Lower lobe of right lung (tissue), 2 donors: Measurements from ENCODE around the gene ADGRD2. TPM values are rescaled to one million over a fixed set of nuclear protein-coding genes. Genes with fewer than 3 reads are reported as not detected.

Experiments
- ATAC-seq, 2 donors: fragments of 200-7000 bp; cut with Tn5 transposase; one replicate each; pipeline ENCODE4 v1.9.1; 2020 to 2022; ENCODE audit warnings: mild to moderate bottlenecking in 2 of 2, moderate library complexity in 2 of 2
- DNase-seq: peaks from one replicate; pipeline ENCODE4 v3.0.0-alpha.2; 2020
- H3K27ac ChIP-seq: fragments of 200-600 bp; one replicate; pipeline ENCODE4 v1.8.0; 2022
- H3K27me3 ChIP-seq: fragments of 200-600 bp; one replicate; pipeline ENCODE4 v1.8.0; 2022; ENCODE audit warnings: low read depth
- H3K36me3 ChIP-seq: fragments of 200-600 bp; one replicate; pipeline ENCODE4 v1.8.0; 2022; ENCODE audit warnings: mild to moderate bottlenecking
- H3K4me1 ChIP-seq: fragments of 200-600 bp; one replicate; pipeline ENCODE4 v1.8.0; 2022
- H3K4me3 ChIP-seq: fragments of 200-600 bp; one replicate; pipeline ENCODE4 v1.8.0; 2022; ENCODE audit warnings: mild to moderate bottlenecking
- H3K9me3 ChIP-seq: fragments of 200-600 bp; one replicate; pipeline ENCODE4 v1.8.0; 2022
- intact Hi-C: fragments of 100-400 bp; cut with DNase I; formaldehyde crosslinking; loops from one replicate; pipeline ENCODE4 v1.11.0; 2022
- total RNA-seq: library from RNA; stranded (reverse); fragmentation: NEBNext Ultra II Directional; extraction: Animal tissue kit (Norgen Biotek cat#: 25700); gene quantifications from one replicate; pipeline ENCODE4 v1.2.1, GENCODE V29; 2021
- TF ChIP-seq, protein P1 (sequence below): fragments of 200-600 bp; IDR thresholded peaks from one replicate; pipeline ENCODE4 v1.8.0; 2022; ENCODE audit warnings: antibody characterized with exemption, mild to moderate bottlenecking
- donor health status: DM: no; HTN: yes; CAD: no; lungs with severe emphysema.

Gene ADGRD2
- total RNA-seq, 1 donor from 2014 or later, result not detected

DNA sequence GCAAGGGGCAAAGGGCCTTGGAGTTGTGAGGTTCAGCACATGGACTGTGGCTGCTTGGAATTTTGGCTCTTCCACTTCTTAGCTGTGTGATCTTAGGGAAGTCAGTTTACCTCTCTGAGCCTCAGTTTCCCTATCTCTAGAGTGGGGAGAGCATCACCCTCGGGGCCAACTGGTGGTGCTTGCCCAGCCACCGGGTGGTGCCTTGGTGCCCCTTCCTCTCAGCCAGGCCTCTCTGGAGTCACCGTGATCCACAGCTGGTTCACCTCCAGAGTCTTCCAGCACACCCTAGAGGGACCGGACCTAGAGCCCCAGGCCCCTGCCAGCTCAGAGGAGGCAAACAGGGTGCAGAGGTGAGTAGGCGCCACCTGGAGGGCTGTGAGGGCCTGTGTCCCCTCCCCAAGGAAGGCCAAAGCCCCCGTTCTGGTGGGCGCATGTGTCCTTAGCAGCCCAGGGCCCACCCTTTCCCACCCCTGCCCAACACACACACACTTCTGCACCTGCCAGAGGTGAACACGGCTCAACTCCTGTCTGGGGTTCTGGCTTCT, 7.7 kb downstream of the ADGRD2 start:
- DNase-seq (no peak), ATAC-seq (no peak)
- TF ChIP-seq, protein P1, sequence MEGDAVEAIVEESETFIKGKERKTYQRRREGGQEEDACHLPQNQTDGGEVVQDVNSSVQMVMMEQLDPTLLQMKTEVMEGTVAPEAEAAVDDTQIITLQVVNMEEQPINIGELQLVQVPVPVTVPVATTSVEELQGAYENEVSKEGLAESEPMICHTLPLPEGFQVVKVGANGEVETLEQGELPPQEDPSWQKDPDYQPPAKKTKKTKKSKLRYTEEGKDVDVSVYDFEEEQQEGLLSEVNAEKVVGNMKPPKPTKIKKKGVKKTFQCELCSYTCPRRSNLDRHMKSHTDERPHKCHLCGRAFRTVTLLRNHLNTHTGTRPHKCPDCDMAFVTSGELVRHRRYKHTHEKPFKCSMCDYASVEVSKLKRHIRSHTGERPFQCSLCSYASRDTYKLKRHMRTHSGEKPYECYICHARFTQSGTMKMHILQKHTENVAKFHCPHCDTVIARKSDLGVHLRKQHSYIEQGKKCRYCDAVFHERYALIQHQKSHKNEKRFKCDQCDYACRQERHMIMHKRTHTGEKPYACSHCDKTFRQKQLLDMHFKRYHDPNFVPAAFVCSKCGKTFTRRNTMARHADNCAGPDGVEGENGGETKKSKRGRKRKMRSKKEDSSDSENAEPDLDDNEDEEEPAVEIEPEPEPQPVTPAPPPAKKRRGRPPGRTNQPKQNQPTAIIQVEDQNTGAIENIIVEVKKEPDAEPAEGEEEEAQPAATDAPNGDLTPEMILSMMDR, result no peak
- no peaks in the 10 kb centered on the region for H3K36me3 ChIP-seq
- H3K4me3 ChIP-seq, result no peak overlapping the region
- intact Hi-C loops, result no loop called here
- no peaks in the 10 kb centered on the region for H3K9me3 ChIP-seq
- no peak overlapping the region for H3K27ac ChIP-seq
- H3K27me3 ChIP-seq, result peaks cover 18% of the 10 kb centered on the region
- H3K4me1 ChIP-seq, result no peaks in the 10 kb centered on the region

DNA sequence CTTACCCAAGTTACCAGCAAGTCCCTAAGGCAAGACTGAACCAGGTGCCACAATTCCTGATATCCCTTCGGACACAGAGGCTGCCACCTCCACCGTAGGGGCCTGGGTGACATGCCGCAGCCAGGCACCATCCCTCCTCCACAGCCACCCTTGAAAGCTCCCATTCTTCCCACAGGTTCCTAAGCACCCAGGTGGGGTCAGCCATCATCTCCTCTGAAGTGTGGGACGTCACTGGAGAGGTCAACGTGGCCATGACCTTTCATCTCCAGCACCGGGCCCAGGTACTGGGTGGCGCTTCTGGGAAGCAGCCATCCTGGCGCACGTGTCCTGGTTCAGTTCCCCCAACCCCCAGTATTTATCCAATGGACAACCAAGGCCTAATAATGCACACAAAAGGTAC, 8.2 kb downstream of the ADGRD2 start:
- H3K27ac ChIP-seq, result no peak overlapping the region
- H3K27me3 ChIP-seq, result peaks cover 13% of the 10 kb centered on the region
- H3K36me3 ChIP-seq, result no peaks in the 10 kb centered on the region
- H3K9me3 ChIP-seq, result peaks cover 2% of the 10 kb centered on the region
- intact Hi-C loops, result no loop called here
- H3K4me1 ChIP-seq, result no peaks in the 10 kb centered on the region
- ATAC-seq (peak in 1 of 2 donors; percentile 13), DNase-seq (no peak)
- no peak overlapping the region for H3K4me3 ChIP-seq
- TF ChIP-seq, protein P1, result no peak

DNA sequence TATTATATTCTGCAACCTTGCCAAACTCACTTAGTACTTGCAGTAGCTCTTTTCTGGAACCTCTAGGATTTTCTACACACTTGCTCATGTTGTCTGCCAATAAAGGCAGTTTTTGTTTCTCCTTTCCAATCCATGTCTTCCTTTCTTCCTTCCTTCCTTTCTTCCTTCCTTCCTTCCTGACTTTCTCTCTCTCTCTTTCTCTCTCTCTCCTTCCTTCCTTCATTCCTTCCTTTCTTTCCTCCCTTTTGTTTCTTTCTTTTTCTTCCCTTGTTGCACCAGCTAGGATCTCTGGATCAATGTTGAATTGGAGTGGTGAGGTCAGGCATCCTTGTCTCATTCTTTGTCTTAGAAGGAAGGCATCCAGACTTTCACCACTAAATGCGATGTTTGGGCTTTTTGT, 12.5 kb downstream of the ADGRD2 start:
- peaks cover 2% of the 10 kb centered on the region for H3K9me3 ChIP-seq
- no peak for DNase-seq

DNA sequence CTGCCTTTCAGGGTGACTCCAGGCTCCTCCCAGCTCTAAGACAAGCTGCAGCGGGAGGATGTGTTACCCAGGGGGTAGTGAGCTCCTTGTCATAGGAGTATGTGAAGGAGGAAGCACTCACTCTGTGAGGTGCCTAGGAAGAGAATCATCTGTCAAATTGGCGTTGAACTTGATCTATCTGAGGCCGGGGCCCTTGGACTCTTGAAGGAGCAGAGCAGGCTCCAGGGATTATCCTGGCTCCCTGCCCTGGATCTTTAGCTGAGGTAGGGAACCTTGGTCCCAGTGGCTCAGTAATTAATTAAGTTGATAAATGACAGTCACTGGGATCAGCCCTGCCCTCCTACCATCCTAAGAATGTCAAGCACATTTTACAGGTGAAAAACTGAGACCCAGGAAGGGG, 15.5 kb downstream of the ADGRD2 start:
- Histone ChIP-seq H3K36me3 (no peaks in the 10 kb centered on the region), H3K9me3 (peaks cover 2% of the 10 kb centered on the region), H3K4me1 (no peaks in the 10 kb centered on the region), H3K27ac (no peak overlapping the region), H3K27me3 (no peaks in the 10 kb centered on the region), H3K4me3 (no peak overlapping the region)
- ATAC-seq (no peak), DNase-seq (no peak)
- TF ChIP-seq, protein P1, result no peak
- intact Hi-C loops, result no loop called here

More for the DNA sequence above, 12.5 kb downstream of the ADGRD2 start:
- intact Hi-C loops, result no loop called here
- no peaks in the 10 kb centered on the region for H3K36me3 ChIP-seq
- no peak overlapping the region for H3K27ac ChIP-seq
- no peak overlapping the region for H3K4me3 ChIP-seq
- ATAC-seq, result no peak
- no peaks in the 10 kb centered on the region for H3K27me3 ChIP-seq
- TF ChIP-seq, protein P1, result no peak
- no peaks in the 10 kb centered on the region for H3K4me1 ChIP-seq

DNA sequence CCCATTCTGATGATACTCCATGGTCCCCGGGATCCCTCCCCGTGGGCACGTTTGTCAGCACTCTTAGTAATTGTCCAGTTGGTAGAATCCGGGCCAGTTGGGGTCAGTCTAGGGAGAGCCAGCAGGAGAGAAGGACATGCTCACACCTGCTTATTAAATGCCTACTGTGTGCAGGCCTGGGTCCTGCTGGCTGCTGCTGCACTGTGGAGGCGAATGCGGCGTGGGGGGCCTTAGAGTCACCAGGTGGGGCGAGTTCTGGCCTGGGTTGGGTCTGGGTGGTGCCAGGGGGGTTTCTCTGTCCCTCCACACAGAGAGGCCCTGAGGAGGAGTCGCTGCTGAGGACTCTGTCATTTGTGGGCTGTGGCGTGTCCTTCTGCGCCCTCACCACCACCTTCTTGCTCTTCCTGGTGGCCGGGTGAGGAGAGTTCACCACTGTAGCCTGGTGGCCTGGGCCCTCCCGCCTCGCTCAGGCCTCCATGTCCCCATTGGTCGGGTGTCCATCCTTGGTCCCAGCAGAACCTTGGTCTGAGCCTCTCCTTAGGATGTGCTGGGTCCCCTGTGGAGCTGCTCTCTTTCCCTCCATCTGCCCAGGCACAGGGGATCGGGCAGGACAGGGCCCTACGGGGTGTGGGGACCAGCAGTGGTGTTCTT, 17.3 kb downstream of the ADGRD2 start:
- peaks cover 6% of the 10 kb centered on the region for H3K27me3 ChIP-seq
- no peak overlapping the region for H3K4me3 ChIP-seq
- no peak overlapping the region for H3K27ac ChIP-seq
- no peaks in the 10 kb centered on the region for H3K4me1 ChIP-seq
- H3K9me3 ChIP-seq, result peaks cover 2% of the 10 kb centered on the region
- H3K36me3 ChIP-seq, result no peaks in the 10 kb centered on the region
- peak; percentile 23 for DNase-seq
- no peak for ATAC-seq
- intact Hi-C loops, result no loop called here
- TF ChIP-seq, protein P1, result no peak
